Measurements from ENCODE around the gene ATP23. TPM values are rescaled to one million over a fixed set of nuclear protein-coding genes. Genes with fewer than 3 reads are reported as not detected.

Gene ATP23
- polyA plus RNA-seq, 1 donor (not counting 4 experiments of a cell fraction or from before 2014, with no cell fraction given), result 12.2 TPM

GRCh38 chr12:57904848-57905811 lies 36.2 kb upstream of the ATP23 start:
- H3K9me3 ChIP-seq (ENCODE audit: control insufficient read depth, low read depth, low read length), result no peaks in the 10 kb centered on the region
- H3K4me2 ChIP-seq (ENCODE audit: control insufficient read depth, extremely low read depth, insufficient read depth, low read depth, low read length), result peak overlapping the region; percentile 51
- dilution Hi-C loops (cut with MboI; ENCODE audit: extremely low pct_ligation_motif_present, low sequenced_read_pairs), result no loop called here
- H3K27ac ChIP-seq (ENCODE audit: control insufficient read depth, insufficient read depth, low read length), result no peak overlapping the region
- no peaks in the 10 kb centered on the region for H3K27me3 ChIP-seq (ENCODE audit: control insufficient read depth, extremely low read depth, insufficient read depth, low read length)
- no peaks in the 10 kb centered on the region for H3K9me1 ChIP-seq (ENCODE audit: control insufficient read depth, extremely low read depth, insufficient read depth, low read length)
- H3K36me3 ChIP-seq (ENCODE audit: control insufficient read depth in 2 of 2, extremely low read depth in 1 of 2, insufficient read depth in 2 of 2, low read length in 2 of 2), result no peaks in the 10 kb centered on the region
- DNase-seq (ENCODE audit: low read depth, low spot score) (peak; percentile 53), FAIRE-seq (peak; percentile 97)
- TF ChIP-seq EZH2 (IDR thresholded peaks at IDR 0.05; ENCODE audit: low read length) (no peak), CTCF (optimal IDR thresholded peaks at IDR 0.05 in 1 of 3, IDR thresholded peaks at IDR 0.05 in 1 of 3, conservative IDR thresholded peaks at IDR 0.05 in 1 of 3; ENCODE audit: extremely low read depth in 1 of 3, insufficient read depth in 2 of 3, low read length in 3 of 3) (peak; percentile 100)
- peaks cover 5% of the 10 kb centered on the region for H3K4me1 ChIP-seq (ENCODE audit: control insufficient read depth, extremely low read depth, insufficient read depth, low read length)
- H4K20me1 ChIP-seq (ENCODE audit: control insufficient read depth, extremely low read depth, insufficient read depth, low read length), result no peaks in the 10 kb centered on the region
- no peak overlapping the region for H3K9ac ChIP-seq (ENCODE audit: control insufficient read depth, extremely low read depth, insufficient read depth, low read length)
- H3K79me2 ChIP-seq (ENCODE audit: control insufficient read depth, insufficient read depth, low read length), result no peaks in the 10 kb centered on the region
- no peak overlapping the region for H3K4me3 ChIP-seq (ENCODE audit: control insufficient read depth in 2 of 3, extremely low read depth in 1 of 3, insufficient read depth in 2 of 3, low read depth in 1 of 3, low read length in 3 of 3)
- peak overlapping the region; percentile 68 for H2AFZ ChIP-seq (ENCODE audit: control insufficient read depth, low read length)

- DNase-seq (ENCODE audit: low read depth, low spot score) (no peak), FAIRE-seq (no peak)
- Histone ChIP-seq H3K9ac (ENCODE audit: control insufficient read depth, extremely low read depth, insufficient read depth, low read length) (no peak overlapping the region), H3K27me3 (ENCODE audit: control insufficient read depth, extremely low read depth, insufficient read depth, low read length) (no peaks in the 10 kb centered on the region), H3K36me3 (ENCODE audit: control insufficient read depth in 2 of 2, extremely low read depth in 1 of 2, insufficient read depth in 2 of 2, low read length in 2 of 2) (no peaks in the 10 kb centered on the region), H3K79me2 (ENCODE audit: control insufficient read depth, insufficient read depth, low read length) (no peaks in the 10 kb centered on the region), H3K4me3 (ENCODE audit: control insufficient read depth in 2 of 3, extremely low read depth in 1 of 3, insufficient read depth in 2 of 3, low read depth in 1 of 3, low read length in 3 of 3) (no peak overlapping the region), H3K9me3 (ENCODE audit: control insufficient read depth, low read depth, low read length) (no peaks in the 10 kb centered on the region), H3K9me1 (ENCODE audit: control insufficient read depth, extremely low read depth, insufficient read depth, low read length) (no peaks in the 10 kb centered on the region), H2AFZ (ENCODE audit: control insufficient read depth, low read length) (no peak overlapping the region), H4K20me1 (ENCODE audit: control insufficient read depth, extremely low read depth, insufficient read depth, low read length) (no peaks in the 10 kb centered on the region), H3K4me2 (ENCODE audit: control insufficient read depth, extremely low read depth, insufficient read depth, low read depth, low read length) (no peak overlapping the region), H3K27ac (ENCODE audit: control insufficient read depth, insufficient read depth, low read length) (no peak overlapping the region), H3K4me1 (ENCODE audit: control insufficient read depth, extremely low read depth, insufficient read depth, low read length) (peaks cover 5% of the 10 kb centered on the region)
- TF ChIP-seq CTCF (optimal IDR thresholded peaks at IDR 0.05 in 1 of 3, IDR thresholded peaks at IDR 0.05 in 1 of 3, conservative IDR thresholded peaks at IDR 0.05 in 1 of 3; ENCODE audit: extremely low read depth in 1 of 3, insufficient read depth in 2 of 3, low read length in 3 of 3), result no peak
- no peak for TF ChIP-seq EZH2 (IDR thresholded peaks at IDR 0.05; ENCODE audit: low read length)
- dilution Hi-C loops (cut with MboI; ENCODE audit: extremely low pct_ligation_motif_present, low sequenced_read_pairs), result no loop called here
Observed at GRCh38 chr12:57905812-57906475, 35.4 kb upstream of the ATP23 start.

Data from keratinocyte (primary cell).